ENCODE measurements around the gene SRSF10. TPM values are rescaled to one million over a fixed set of nuclear protein-coding genes. Genes with fewer than 3 reads are reported as not detected.

The SRSF10 gene
- total RNA-seq = 100 to 1,000 TPM; 124 to 141 TPM
- polyA plus RNA-seq (ENCODE audit: insufficient read depth, low read depth, low replicate concordance) = 113 TPM
- long read RNA-seq, donor 1, transcript SRSF10-212 (3 exons, 790 nt) = major isoform, 9 of 42 reads
- long read RNA-seq, donor 1, partial matches to known transcripts = 17 of 42 reads
- long read RNA-seq, donor 1, other reads (novel, unspliced or antisense) = 15 of 42 reads
- long read RNA-seq, donor 2, transcript SRSF10-212 (3 exons, 790 nt) = major isoform, 5 of 47 reads
- long read RNA-seq, donor 2, partial matches to known transcripts = 19 of 47 reads
- long read RNA-seq, donor 2, other reads (novel, unspliced or antisense) = 16 of 47 reads

DNA sequence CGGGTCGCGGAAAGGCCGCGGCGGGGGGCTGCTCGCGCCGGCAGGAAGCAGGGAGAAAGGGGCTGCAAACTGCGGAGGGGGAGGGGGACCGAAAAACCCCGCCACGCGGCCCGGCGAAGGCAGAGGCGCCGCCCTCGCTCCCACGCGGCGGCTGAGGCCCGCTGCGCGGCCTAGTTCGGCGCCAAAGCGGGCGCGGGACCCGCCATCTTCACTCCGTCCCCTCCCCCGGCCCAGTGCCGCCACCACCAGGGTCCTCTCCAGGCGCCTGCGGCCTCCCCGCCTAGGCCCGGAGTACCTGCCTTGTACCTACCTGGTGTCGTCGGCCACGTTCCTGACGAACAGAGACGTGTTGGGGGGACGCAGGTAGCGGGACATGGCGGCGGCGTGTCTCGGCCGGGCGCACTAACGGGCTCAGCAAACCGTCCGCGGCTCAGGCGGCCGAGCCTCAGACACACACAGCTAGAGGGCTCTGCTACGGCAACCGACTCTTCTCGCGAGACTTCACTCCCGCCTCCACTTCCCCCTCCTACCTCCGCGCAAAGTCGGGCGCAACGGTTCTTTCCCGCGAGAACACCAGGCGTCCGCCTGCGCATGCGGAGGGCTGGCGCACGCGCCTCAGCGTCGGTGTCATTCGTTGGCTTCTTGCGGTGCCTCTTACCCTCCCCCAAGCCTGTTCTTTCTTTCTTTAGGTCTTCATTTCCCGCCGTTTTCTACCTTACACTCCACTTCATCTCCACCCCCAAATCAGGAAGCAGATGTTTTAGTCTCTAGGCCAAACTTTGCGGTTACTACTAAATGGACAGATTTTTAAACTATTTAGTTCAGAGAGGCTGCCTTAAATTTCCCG lies at the start of gene SRSF10:
SRSF10 (minus strand) TSS at position 447 of the 847 bp plus-strand sequence; CDS start at position 375, 72 bp downstream.
- H3K4me1 ChIP-seq = peaks cover 43% of the 10 kb centered on the region
- 0% methylated on average over 61 to 77 of the region's 84 CpGs for WGBS, 2 donors
- peak within 1 kb of the TSS; percentile 94 to 100 for H3K27ac ChIP-seq
- peak within 1 kb of the TSS; percentile 85 to 100 for H3K4me3 ChIP-seq
- H3K36me3 ChIP-seq (ENCODE audit: low read depth, missing control alignments) = no peaks in the 10 kb centered on the region
- H3K27me3 ChIP-seq = no peaks in the 10 kb centered on the region
- peak; percentile 98 for DNase-seq
- H3K9me3 ChIP-seq = no peaks in the 10 kb centered on the region
- intact Hi-C loops (cut with DNase I; ENCODE audit: low total_unique reads) = loop anchor here (10.0 kb wide), 1 partner anchor 45 kb away; no protein-coding TSS in a partner anchor
- peak; percentile 92 for TF ChIP-seq POLR2A (IDR thresholded peaks at IDR 0.05)
- TF ChIP-seq, protein P1, sequence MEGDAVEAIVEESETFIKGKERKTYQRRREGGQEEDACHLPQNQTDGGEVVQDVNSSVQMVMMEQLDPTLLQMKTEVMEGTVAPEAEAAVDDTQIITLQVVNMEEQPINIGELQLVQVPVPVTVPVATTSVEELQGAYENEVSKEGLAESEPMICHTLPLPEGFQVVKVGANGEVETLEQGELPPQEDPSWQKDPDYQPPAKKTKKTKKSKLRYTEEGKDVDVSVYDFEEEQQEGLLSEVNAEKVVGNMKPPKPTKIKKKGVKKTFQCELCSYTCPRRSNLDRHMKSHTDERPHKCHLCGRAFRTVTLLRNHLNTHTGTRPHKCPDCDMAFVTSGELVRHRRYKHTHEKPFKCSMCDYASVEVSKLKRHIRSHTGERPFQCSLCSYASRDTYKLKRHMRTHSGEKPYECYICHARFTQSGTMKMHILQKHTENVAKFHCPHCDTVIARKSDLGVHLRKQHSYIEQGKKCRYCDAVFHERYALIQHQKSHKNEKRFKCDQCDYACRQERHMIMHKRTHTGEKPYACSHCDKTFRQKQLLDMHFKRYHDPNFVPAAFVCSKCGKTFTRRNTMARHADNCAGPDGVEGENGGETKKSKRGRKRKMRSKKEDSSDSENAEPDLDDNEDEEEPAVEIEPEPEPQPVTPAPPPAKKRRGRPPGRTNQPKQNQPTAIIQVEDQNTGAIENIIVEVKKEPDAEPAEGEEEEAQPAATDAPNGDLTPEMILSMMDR (IDR thresholded peaks at IDR 0.05) = peak in 2 of 3 experiments; percentile 36 to 57

DNA sequence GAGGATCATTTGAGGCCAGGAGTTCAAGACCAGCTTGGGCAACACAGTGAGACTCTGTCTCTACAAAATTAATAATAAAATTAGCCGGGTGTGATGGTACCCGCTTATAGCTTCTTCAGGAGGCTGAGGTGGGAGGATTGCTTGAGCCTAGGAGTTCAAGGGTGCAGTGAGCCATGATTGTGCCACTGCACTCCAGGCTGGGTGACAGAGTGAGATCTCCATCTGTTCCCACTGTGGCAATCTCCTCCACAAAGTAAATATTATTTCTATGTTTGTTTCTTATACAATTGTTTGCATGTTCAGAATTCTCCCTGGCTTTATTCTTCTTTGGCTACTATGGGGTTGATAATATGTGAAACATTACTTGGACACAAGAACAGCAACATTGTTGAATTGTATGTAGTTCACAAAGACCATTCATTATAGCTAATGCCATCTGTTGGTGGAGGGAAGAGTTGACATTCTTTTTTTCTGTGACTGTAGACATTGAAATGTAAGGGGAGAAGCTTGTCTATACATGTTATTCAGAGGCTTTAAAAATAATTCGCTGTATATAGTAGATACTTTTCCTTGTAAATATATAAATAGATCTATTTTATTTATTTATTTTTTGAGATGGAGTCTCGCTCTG lies 47.8 kb upstream of the SRSF10 start:
- Histone ChIP-seq H3K4me3 (no peak overlapping the region), H3K9me3 (no peaks in the 10 kb centered on the region), H3K27me3 (no peaks in the 10 kb centered on the region), H3K27ac (peak overlapping the region in 1 of 2 donors; percentile 5), H3K4me1 (peaks cover 7% of the 10 kb centered on the region), H3K36me3 (ENCODE audit: low read depth, missing control alignments) (no peaks in the 10 kb centered on the region)
- WGBS, 2 donors = 65 to 83% methylated on average over 4 of the region's 4 CpGs
- TF ChIP-seq POLR2A (IDR thresholded peaks at IDR 0.05) = no peak
- TF ChIP-seq, protein P1 (IDR thresholded peaks at IDR 0.05) = peak in 2 of 3 experiments; percentile 37 to 50
- intact Hi-C loops (cut with DNase I; ENCODE audit: low total_unique reads) = loop anchor here (10.0 kb wide), 1 partner anchor 53 kb away; no protein-coding TSS in a partner anchor
- DNase-seq = no peak

DNA sequence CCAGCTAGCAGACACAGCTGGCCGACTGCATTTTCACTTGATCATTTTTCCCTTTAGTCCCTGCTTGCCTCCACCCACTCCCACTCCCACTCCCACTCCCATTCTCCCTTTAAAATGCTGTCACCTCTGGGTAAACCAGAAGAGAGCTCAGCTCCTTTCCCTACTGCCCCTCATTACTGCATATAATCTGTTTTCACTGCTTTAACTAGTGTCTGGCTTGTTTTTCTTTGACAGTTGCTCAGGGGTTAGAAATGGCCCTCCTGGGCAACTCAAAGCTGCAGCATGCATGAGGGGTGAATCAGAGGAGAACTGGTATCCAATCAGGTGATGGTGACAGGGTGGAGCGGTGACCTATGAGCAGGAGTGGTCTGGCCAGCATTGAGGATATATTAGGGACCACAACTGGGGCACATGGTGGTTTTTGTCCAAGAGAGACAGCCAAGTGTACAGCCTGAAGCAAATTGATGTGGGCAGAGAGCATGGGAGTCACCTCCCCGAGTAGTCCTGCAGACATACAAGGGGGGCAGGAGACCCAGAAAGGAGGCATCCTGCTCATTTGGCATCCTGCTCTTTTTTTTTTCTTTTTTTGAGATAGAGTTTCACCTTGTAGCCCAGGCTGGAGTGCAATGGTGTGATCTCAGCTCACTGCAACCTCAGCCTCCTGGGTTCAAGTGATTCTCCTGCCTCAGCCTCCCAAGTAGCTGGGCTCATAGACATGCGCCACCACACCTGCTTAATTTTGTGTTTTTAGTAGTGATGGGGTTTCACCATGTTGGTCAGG lies 42.6 kb upstream of the SRSF10 start:
- H3K36me3 ChIP-seq (ENCODE audit: low read depth, missing control alignments) = no peaks in the 10 kb centered on the region
- no peak for DNase-seq
- H3K27ac ChIP-seq = peak overlapping the region in 1 of 2 donors; percentile 7
- peaks cover 44% of the 10 kb centered on the region for H3K4me1 ChIP-seq
- intact Hi-C loops (cut with DNase I; ENCODE audit: low total_unique reads) = loop anchor here (10.0 kb wide), 1 partner anchor 48 kb away; no protein-coding TSS in a partner anchor
- no peak overlapping the region for H3K4me3 ChIP-seq
- TF ChIP-seq POLR2A (IDR thresholded peaks at IDR 0.05) = no peak
- TF ChIP-seq, protein P1 (IDR thresholded peaks at IDR 0.05) = no peak
- H3K27me3 ChIP-seq = no peaks in the 10 kb centered on the region
- 79 to 85% methylated on average over 4 of the region's 4 CpGs for WGBS, 2 donors
- H3K9me3 ChIP-seq = no peaks in the 10 kb centered on the region
